Keratinocyte (primary cell): ENCODE data around the gene ARAF. TPM values are rescaled to one million over a fixed set of nuclear protein-coding genes. Genes with fewer than 3 reads are reported as not detected.

Experiments
- DNase-seq: peaks from one replicate; pipeline ENCODE4 v3.0.0-alpha.2; 2011; ENCODE audit warnings: low read depth, missing footprints, low spot score
- FAIRE-seq: peaks from 2 replicates; lab custom pipeline; 2011; peaks lifted over from hg19 to GRCh38; lab: Jason Lieb, UNC
- H2AFZ ChIP-seq: 2 replicates; pipeline ENCODE4 v1.6.0; 2012; ENCODE audit warnings: low read length, control low read depth, inconsistent platforms; ENCODE audit not compliant: control insufficient read depth
- H3K27ac ChIP-seq: 2 replicates; pipeline ENCODE4 v1.5.1; 2011; ENCODE audit warnings: low read length; ENCODE audit not compliant: control insufficient read depth, insufficient read depth
- H3K27me3 ChIP-seq: 3 replicates; pipeline ENCODE4 v1.6.0; 2011; ENCODE audit warnings: low read length; ENCODE audit not compliant: control insufficient read depth, insufficient read depth; ENCODE audit errors: extremely low read depth
- H3K36me3 ChIP-seq, 2 experiments: 2 replicates in 1 of 2; 3 replicates in 1 of 2; pipeline ENCODE4 v1.5.1; 2011; ENCODE audit warnings: low read length in 2 of 2, mild to moderate bottlenecking in 1 of 2; ENCODE audit not compliant: control insufficient read depth in 2 of 2, insufficient read depth in 2 of 2; ENCODE audit errors: extremely low read depth in 1 of 2
- H3K4me1 ChIP-seq: 3 replicates; pipeline ENCODE4 v1.5.1; 2011; ENCODE audit warnings: low read length; ENCODE audit not compliant: control insufficient read depth, insufficient read depth; ENCODE audit errors: extremely low read depth
- H3K4me2 ChIP-seq: 3 replicates; pipeline ENCODE4 v1.6.0; 2011; ENCODE audit warnings: low read depth, low read length; ENCODE audit not compliant: control insufficient read depth, insufficient read depth; ENCODE audit errors: extremely low read depth
- H3K4me3 ChIP-seq, 3 experiments: fragments of 200-600 bp in 1 of 3; sonication (generic) in 1 of 3; 2 replicates in 2 of 3; 3 replicates in 1 of 3; pipeline ENCODE4 v1.5.1; 2011 to 2016; ENCODE audit warnings: low read length in 3 of 3, mild to moderate bottlenecking in 3 of 3, control low read depth in 2 of 3, inconsistent platforms in 1 of 3, low read depth in 1 of 3, mixed read lengths in 1 of 3, mixed run types in 1 of 3, moderate library complexity in 1 of 3; ENCODE audit not compliant: control insufficient read depth in 2 of 3, insufficient read depth in 2 of 3; ENCODE audit errors: extremely low read depth in 1 of 3
- H3K79me2 ChIP-seq: 2 replicates; pipeline ENCODE4 v1.6.0; 2012; ENCODE audit warnings: low read length; ENCODE audit not compliant: control insufficient read depth, insufficient read depth
- H3K9ac ChIP-seq: 3 replicates; pipeline ENCODE4 v1.6.0; 2011; ENCODE audit warnings: low read length; ENCODE audit not compliant: control insufficient read depth, insufficient read depth; ENCODE audit errors: extremely low read depth
- H3K9me1 ChIP-seq: 3 replicates; pipeline ENCODE4 v1.6.0; 2011; ENCODE audit warnings: low read length; ENCODE audit not compliant: control insufficient read depth, insufficient read depth; ENCODE audit errors: extremely low read depth
- H3K9me3 ChIP-seq: 2 replicates; pipeline ENCODE4 v1.5.1; 2012; ENCODE audit warnings: low read depth, low read length; ENCODE audit not compliant: control insufficient read depth
- H4K20me1 ChIP-seq: 3 replicates; pipeline ENCODE4 v1.6.0; 2011; ENCODE audit warnings: low read length; ENCODE audit not compliant: control insufficient read depth, insufficient read depth; ENCODE audit errors: extremely low read depth
- EZH2 ChIP-seq: IDR thresholded peaks from one replicate; pipeline ENCODE4 v1.6.1; 2012; ENCODE audit warnings: inconsistent platforms, mild to moderate bottlenecking, low read length, moderate library complexity
- dilution Hi-C: fragments of 300-500 bp; cut with MboI; formaldehyde crosslinking; loops from one replicate; pipeline ENCODE4 v1.7.0; 2020; ENCODE audit warnings: low sequenced_read_pairs; ENCODE audit not compliant: extremely low pct_ligation_motif_present
- polyA plus RNA-seq, 5 experiments: library from polyadenylated mRNA; depleted of rRNA in 3 of 5; stranded (reverse) in 3 of 5; stranded (forward) in 1 of 5; unstranded in 1 of 5; fragments of >200 nt; gene quantifications; 1 replicate in 1 of 5; 2 replicates in 3 of 5; 3 replicates in 1 of 5; pipeline versions ENCODE4 v1.2.1 to v1.2.3, GENCODE V29; 2011 to 2012; ENCODE audit warnings: missing spikeins in 2 of 5, low read depth in 1 of 5, low replicate concordance in 1 of 5
- TF ChIP-seq, protein P1 (sequence below), 3 experiments: IDR thresholded peaks in 1 of 3; conservative IDR thresholded peaks in 1 of 3; optimal IDR thresholded peaks in 1 of 3; 2 replicates in 2 of 3; 3 replicates in 1 of 3; pipeline versions ENCODE3 to v1.5.1; 2011; ENCODE audit warnings: low read length in 3 of 3, mild to moderate bottlenecking in 3 of 3, moderate library complexity in 2 of 3, control low read depth in 1 of 3, inconsistent platforms in 1 of 3; ENCODE audit not compliant: insufficient read depth in 2 of 3; ENCODE audit errors: extremely low read depth in 1 of 3

The ARAF gene
- polyA plus RNA-seq, 1 donor (not counting 4 experiments of a cell fraction or from before 2014, with no cell fraction given) = 21.3 TPM

DNA sequence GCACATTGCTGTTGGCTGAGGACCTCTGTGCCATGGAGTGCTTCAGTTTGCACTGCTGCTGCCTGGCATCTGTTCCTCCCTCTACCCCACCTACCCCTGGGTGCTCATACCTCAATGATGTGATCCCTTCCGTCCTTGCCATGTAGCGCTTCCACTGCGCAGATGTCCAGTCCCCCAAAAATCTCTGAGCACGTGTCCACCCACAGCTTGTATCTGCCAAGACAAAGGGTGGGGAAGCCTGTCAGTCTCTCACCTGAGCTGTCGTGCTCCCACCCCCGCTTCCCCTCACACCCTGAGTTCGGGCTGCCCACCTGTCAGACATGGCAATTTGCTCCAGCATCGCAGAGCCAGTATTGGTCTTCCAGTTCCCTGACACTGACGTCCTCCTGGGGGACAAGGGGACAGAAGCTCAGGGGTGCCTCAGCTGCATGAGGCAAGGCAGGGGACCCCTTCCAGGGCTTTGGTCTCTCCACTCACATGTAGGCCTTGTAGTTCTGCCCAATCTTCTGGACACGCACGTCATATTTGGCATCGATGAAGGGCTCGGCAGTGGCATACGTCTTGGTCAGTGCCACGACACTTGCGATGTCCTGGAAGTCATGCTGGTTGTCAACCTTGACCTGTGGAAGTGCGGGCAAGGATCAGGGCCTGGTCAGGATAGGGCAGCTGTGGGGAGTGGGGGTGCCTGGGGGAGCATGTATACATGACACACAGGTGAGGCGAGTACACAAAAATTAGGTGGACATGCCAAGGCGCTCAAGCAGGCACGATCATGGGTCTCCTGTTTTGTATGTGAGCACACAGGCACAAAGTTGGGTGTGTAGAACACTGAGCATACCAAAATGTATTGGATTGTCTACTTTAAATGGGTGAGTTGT is 15.3 kb downstream of the ARAF start:
- Histone ChIP-seq H3K9me3 (peaks cover 2% of the 10 kb centered on the region), H3K27ac (no peak overlapping the region), H2AFZ (no peak overlapping the region), H4K20me1 (no peaks in the 10 kb centered on the region), H3K9me1 (no peaks in the 10 kb centered on the region), H3K79me2 (no peaks in the 10 kb centered on the region), H3K4me2 (no peak overlapping the region), H3K36me3 (peaks cover 0 to 4% of the 10 kb centered on the region in 2 experiments), H3K4me3 (no peak overlapping the region), H3K9ac (no peak overlapping the region), H3K4me1 (peaks cover 11% of the 10 kb centered on the region), H3K27me3 (no peaks in the 10 kb centered on the region)
- no peak for TF ChIP-seq EZH2
- TF ChIP-seq, protein P1, sequence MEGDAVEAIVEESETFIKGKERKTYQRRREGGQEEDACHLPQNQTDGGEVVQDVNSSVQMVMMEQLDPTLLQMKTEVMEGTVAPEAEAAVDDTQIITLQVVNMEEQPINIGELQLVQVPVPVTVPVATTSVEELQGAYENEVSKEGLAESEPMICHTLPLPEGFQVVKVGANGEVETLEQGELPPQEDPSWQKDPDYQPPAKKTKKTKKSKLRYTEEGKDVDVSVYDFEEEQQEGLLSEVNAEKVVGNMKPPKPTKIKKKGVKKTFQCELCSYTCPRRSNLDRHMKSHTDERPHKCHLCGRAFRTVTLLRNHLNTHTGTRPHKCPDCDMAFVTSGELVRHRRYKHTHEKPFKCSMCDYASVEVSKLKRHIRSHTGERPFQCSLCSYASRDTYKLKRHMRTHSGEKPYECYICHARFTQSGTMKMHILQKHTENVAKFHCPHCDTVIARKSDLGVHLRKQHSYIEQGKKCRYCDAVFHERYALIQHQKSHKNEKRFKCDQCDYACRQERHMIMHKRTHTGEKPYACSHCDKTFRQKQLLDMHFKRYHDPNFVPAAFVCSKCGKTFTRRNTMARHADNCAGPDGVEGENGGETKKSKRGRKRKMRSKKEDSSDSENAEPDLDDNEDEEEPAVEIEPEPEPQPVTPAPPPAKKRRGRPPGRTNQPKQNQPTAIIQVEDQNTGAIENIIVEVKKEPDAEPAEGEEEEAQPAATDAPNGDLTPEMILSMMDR (optimal IDR thresholded peaks at IDR 0.05 in 1 of 3, IDR thresholded peaks at IDR 0.05 in 1 of 3, conservative IDR thresholded peaks at IDR 0.05 in 1 of 3; ENCODE audit: extremely low read depth in 1 of 3, insufficient read depth in 2 of 3, low read length in 3 of 3) = no peak
- dilution Hi-C loops = no loop called here
- no peak for FAIRE-seq
- no peak for DNase-seq

DNA sequence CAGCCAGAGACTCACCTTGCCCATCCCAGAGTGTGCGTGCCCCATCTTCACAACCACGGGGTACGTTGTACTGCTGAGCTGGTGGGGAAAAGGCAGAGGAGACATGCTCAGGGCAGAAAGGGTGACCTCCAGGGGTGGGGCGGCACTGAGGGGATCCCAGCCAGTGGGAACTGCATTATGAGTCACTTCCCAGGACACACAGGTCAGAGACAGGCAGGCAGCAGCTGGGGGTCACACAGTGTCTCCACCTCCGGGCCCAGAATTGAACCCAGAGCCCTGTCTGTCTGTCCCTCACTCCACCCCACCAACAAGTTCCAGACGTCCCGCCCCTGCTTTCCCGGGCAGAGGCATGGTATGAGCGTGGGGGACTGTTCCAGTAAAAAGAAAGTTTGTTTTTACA is 16.4 kb downstream of the ARAF start:
- dilution Hi-C loops = no loop called here
- TF ChIP-seq, protein P1 (optimal IDR thresholded peaks at IDR 0.05 in 1 of 3, IDR thresholded peaks at IDR 0.05 in 1 of 3, conservative IDR thresholded peaks at IDR 0.05 in 1 of 3; ENCODE audit: extremely low read depth in 1 of 3, insufficient read depth in 2 of 3, low read length in 3 of 3) = no peak
- TF ChIP-seq EZH2 = no peak
- FAIRE-seq (no peak), DNase-seq (no peak)
- Histone ChIP-seq H4K20me1 (no peaks in the 10 kb centered on the region), H3K9ac (no peak overlapping the region), H2AFZ (no peak overlapping the region), H3K27me3 (no peaks in the 10 kb centered on the region), H3K4me1 (peaks cover 15% of the 10 kb centered on the region), H3K79me2 (no peaks in the 10 kb centered on the region), H3K9me1 (no peaks in the 10 kb centered on the region), H3K27ac (no peak overlapping the region), H3K4me2 (no peak overlapping the region), H3K36me3 (no peaks in the 10 kb centered on the region), H3K4me3 (no peak overlapping the region), H3K9me3 (no peaks in the 10 kb centered on the region)
